ENCODE data around the gene KIF17.

The KIF17 gene

GRCh38 chr1:20621012-20621411, 96.8 kb downstream of the KIF17 start:
- H3K27me3 ChIP-seq (ENCODE audit: control insufficient read depth, insufficient read depth, low read length) = no peaks in the 10 kb centered on the region
- no peak overlapping the region for H3K27ac ChIP-seq (ENCODE audit: low read depth, low read length)
- H3K36me3 ChIP-seq (ENCODE audit: control insufficient read depth, insufficient read depth, low read length) = no peaks in the 10 kb centered on the region
- peaks cover 11% of the 10 kb centered on the region for H3K4me1 ChIP-seq (ENCODE audit: control insufficient read depth, insufficient read depth, low read length)
- H3K9me3 ChIP-seq (ENCODE audit: control insufficient read depth, insufficient read depth, low read depth, low read length) = no peaks in the 10 kb centered on the region
- no peak overlapping the region for H3K4me3 ChIP-seq (ENCODE audit: low read depth, low read length)
- no peak overlapping the region for H3K9ac ChIP-seq (ENCODE audit: low read length)

GRCh38 chr1:20619999-20620398, 97.8 kb downstream of the KIF17 start:
- no peak overlapping the region for H3K4me3 ChIP-seq (ENCODE audit: low read depth, low read length)

DNA sequence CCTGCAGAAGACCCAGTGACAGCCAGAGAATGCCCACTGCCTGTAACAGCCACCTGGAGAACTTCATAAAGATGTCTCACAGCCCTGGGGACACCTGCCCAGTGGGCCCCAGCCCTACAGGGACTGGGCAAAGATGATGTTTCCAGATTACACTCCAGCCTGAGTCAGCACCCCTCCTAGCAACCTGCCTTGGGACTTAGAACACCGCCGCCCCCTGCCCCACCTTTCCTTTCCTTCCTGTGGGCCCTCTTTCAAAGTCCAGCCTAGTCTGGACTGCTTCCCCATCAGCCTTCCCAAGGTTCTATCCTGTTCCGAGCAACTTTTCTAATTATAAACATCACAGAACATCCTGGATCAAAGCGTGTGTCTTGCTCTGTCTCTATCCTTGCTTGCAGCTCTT, 99.3 kb downstream of the KIF17 start:
- peaks cover 11% of the 10 kb centered on the region for H3K4me1 ChIP-seq (ENCODE audit: control insufficient read depth, insufficient read depth, low read length)
- H3K27me3 ChIP-seq (ENCODE audit: control insufficient read depth, insufficient read depth, low read length) = no peaks in the 10 kb centered on the region
- H3K27ac ChIP-seq (ENCODE audit: low read depth, low read length) = no peak overlapping the region
- H3K9ac ChIP-seq (ENCODE audit: low read length) = no peak overlapping the region
- no peaks in the 10 kb centered on the region for H3K36me3 ChIP-seq (ENCODE audit: control insufficient read depth, insufficient read depth, low read length)
- H3K4me3 ChIP-seq (ENCODE audit: low read depth, low read length) = no peak overlapping the region
- H3K9me3 ChIP-seq (ENCODE audit: control insufficient read depth, insufficient read depth, low read depth, low read length) = no peaks in the 10 kb centered on the region

More at GRCh38 chr1:20619999-20620398, 97.8 kb downstream of the KIF17 start:
- Histone ChIP-seq H3K27me3 (ENCODE audit: control insufficient read depth, insufficient read depth, low read length) (no peaks in the 10 kb centered on the region), H3K9ac (ENCODE audit: low read length) (no peak overlapping the region), H3K36me3 (ENCODE audit: control insufficient read depth, insufficient read depth, low read length) (no peaks in the 10 kb centered on the region), H3K27ac (ENCODE audit: low read depth, low read length) (no peak overlapping the region), H3K9me3 (ENCODE audit: control insufficient read depth, insufficient read depth, low read depth, low read length) (no peaks in the 10 kb centered on the region), H3K4me1 (ENCODE audit: control insufficient read depth, insufficient read depth, low read length) (peaks cover 6% of the 10 kb centered on the region)

GRCh38 chr1:20616847-20617487, 100.8 kb downstream of the KIF17 start:
- H3K27me3 ChIP-seq (ENCODE audit: control insufficient read depth, insufficient read depth, low read length) = no peaks in the 10 kb centered on the region
- H3K36me3 ChIP-seq (ENCODE audit: control insufficient read depth, insufficient read depth, low read length) = no peaks in the 10 kb centered on the region
- H3K4me1 ChIP-seq (ENCODE audit: control insufficient read depth, insufficient read depth, low read length) = peaks cover 13% of the 10 kb centered on the region
- no peak overlapping the region for H3K27ac ChIP-seq (ENCODE audit: low read depth, low read length)
- H3K4me3 ChIP-seq (ENCODE audit: low read depth, low read length) = no peak overlapping the region
- H3K9ac ChIP-seq (ENCODE audit: low read length) = no peak overlapping the region
- no peaks in the 10 kb centered on the region for H3K9me3 ChIP-seq (ENCODE audit: control insufficient read depth, insufficient read depth, low read depth, low read length)

DNA sequence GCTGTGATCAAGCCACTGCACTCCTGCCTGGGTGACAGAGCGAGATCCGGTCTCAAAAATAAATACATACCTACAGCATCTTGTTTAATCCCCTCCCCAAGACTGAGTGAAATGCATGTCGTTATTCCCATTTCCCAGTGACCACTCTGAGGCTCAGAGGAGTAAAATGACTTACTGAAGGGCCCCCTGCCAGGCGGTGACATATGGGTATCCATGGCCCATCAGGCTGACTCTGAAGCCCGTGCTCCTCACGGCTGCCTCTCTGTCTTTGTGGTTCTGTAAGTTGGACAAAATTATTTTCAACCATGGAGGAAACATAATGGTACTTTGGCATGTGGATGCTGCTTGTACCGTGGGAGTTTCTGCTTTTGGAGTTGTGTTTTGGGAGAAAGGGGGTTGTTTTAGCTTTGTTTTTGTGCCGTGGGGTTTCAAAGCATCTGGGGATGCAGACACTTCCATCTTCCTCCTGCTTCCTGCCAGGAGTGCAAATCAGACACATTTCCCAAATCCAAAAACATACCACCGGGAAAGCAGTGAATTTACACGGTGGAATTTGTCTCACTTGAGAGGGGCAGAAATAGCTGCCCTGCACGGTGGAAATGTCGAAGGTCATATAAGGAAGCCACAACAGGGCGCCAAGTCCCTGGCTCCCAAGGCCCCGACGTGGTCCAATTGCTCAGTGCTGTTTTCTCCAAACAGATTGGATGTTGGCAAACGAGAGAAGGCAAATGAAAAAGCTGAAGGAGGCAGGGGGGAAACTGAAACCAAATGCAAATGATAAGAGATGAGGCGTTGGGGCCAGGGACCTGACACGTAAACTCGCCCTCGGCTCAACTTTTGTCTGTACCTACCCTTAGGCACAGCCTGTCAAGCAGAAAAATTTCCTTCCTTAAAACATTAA, 101.6 kb downstream of the KIF17 start:
- no peaks in the 10 kb centered on the region for H3K36me3 ChIP-seq (ENCODE audit: control insufficient read depth, insufficient read depth, low read length)
- H3K9ac ChIP-seq (ENCODE audit: low read length) = no peak overlapping the region
- no peaks in the 10 kb centered on the region for H3K9me3 ChIP-seq (ENCODE audit: control insufficient read depth, insufficient read depth, low read depth, low read length)
- H3K4me3 ChIP-seq (ENCODE audit: low read depth, low read length) = no peak overlapping the region
- no peaks in the 10 kb centered on the region for H3K27me3 ChIP-seq (ENCODE audit: control insufficient read depth, insufficient read depth, low read length)
- H3K4me1 ChIP-seq (ENCODE audit: control insufficient read depth, insufficient read depth, low read length) = peaks cover 13% of the 10 kb centered on the region
- H3K27ac ChIP-seq (ENCODE audit: low read depth, low read length) = no peak overlapping the region

- H3K9me3 ChIP-seq (ENCODE audit: control insufficient read depth, insufficient read depth, low read depth, low read length) = no peaks in the 10 kb centered on the region
- no peaks in the 10 kb centered on the region for H3K27me3 ChIP-seq (ENCODE audit: control insufficient read depth, insufficient read depth, low read length)
- H3K4me1 ChIP-seq (ENCODE audit: control insufficient read depth, insufficient read depth, low read length) = peaks cover 15% of the 10 kb centered on the region
- peak overlapping the region; percentile 63 for H3K9ac ChIP-seq (ENCODE audit: low read length)
- no peaks in the 10 kb centered on the region for H3K36me3 ChIP-seq (ENCODE audit: control insufficient read depth, insufficient read depth, low read length)
- no peak overlapping the region for H3K4me3 ChIP-seq (ENCODE audit: low read depth, low read length)
- peak overlapping the region; percentile 44; the same call in 1 of the 2 replicates for H3K27ac ChIP-seq (ENCODE audit: low read depth, low read length)
Measured at GRCh38 chr1:20614131-20614579, 103.7 kb downstream of the KIF17 start.

Measured in HUES6 (cell line).